HG03460 (cell line): ENCODE measurements around the gene HOXA9.

Experiments
- ATAC-seq: cut with Tn5 transposase; IDR thresholded peaks from one replicate; pipeline ENCODE4 v1.9.1; 2021; ENCODE audit not compliant: unreplicated experiment

HOXA9 gene

GRCh38 chr7:27177795-27178320, 12.5 kb upstream of the HOXA9 start:
- no peak for ATAC-seq

GRCh38 chr7:27176962-27177794, 11.8 kb upstream of the HOXA9 start:
- ATAC-seq: no peak

GRCh38 chr7:27176524-27176845, 11.1 kb upstream of the HOXA9 start:
- ATAC-seq: no peak

- no peak for ATAC-seq
These were observed 10.5 kb upstream of the HOXA9 start for GRCh38 chr7:27175626-27176523.

- no peak for ATAC-seq
These were observed 9.7 kb upstream of the HOXA9 start for GRCh38 chr7:27174874-27175625.

GRCh38 chr7:27173956-27174873, 8.9 kb upstream of the HOXA9 start, which contains the start of gene HOXA10:
Gene HOXA10, minus strand, starts transcription at chr7:27174320. Its CDS starts 14 bp downstream, at chr7:27174306.
- no peak for ATAC-seq

GRCh38 chr7:27173511-27173955, 8.2 kb upstream of the HOXA9 start:
- ATAC-seq: no peak

GRCh38 chr7:27172823-27173510, 7.6 kb upstream of the HOXA9 start:
- ATAC-seq: no peak

- ATAC-seq: no peak
These were observed 7.0 kb upstream of the HOXA9 start for GRCh38 chr7:27172315-27172774.

- ATAC-seq: no peak
These were observed 6.4 kb upstream of the HOXA9 start for GRCh38 chr7:27171637-27172314.

- no peak for ATAC-seq
These were observed 5.9 kb upstream of the HOXA9 start for GRCh38 chr7:27171325-27171636.

GRCh38 chr7:27170426-27171324, 5.3 kb upstream of the HOXA9 start:
- no peak for ATAC-seq

- no peak for ATAC-seq
These were observed 4.5 kb upstream of the HOXA9 start for GRCh38 chr7:27169658-27170425.

- ATAC-seq: no peak
These were observed 3.1 kb upstream of the HOXA9 start for GRCh38 chr7:27168265-27168947.

- ATAC-seq: no peak
These were observed 2.6 kb upstream of the HOXA9 start for GRCh38 chr7:27167916-27168264.
